ENCODE measurements around the gene TNK1. TPM values are rescaled to one million over a fixed set of nuclear protein-coding genes. Genes with fewer than 3 reads are reported as not detected.

Gene TNK1
- total and polyA plus RNA-seq, 9 of the 15 experiments (the other 6 are each of a cell fraction or from before 2014, with no cell fraction given), result 0.28 to 5.2 (median 2.1) TPM

GRCh38 chr17:7403977-7404736 lies 23.3 kb downstream of the TNK1 start, which contains the start of gene TMEM256 (continued):
- TF ChIP-seq YY1 (IDR thresholded peaks at IDR 0.05; ENCODE audit: borderline replicate concordance in 1 of 3, control insufficient read depth in 1 of 3, extremely low read depth in 1 of 3, insufficient read depth in 3 of 3, insufficient read length in 1 of 3, insufficient replicate concordance in 2 of 3, low read depth in 1 of 3, low read length in 2 of 3) (peak in 2 of 3 experiments; percentile 65 to 89), GABPB1 (CRISPR knock-in tag; IDR thresholded peaks at IDR 0.05) (no peak), HLTF (IDR thresholded peaks at IDR 0.05) (no peak), CBX8 (IDR thresholded peaks at IDR 0.05; ENCODE audit: borderline replicate concordance, extremely low read depth, low read depth, low read length, poor library complexity, severe bottlenecking) (no peak), RBM25 (IDR thresholded peaks at IDR 0.05; ENCODE audit: low read depth, low read length, severe bottlenecking) (peak; percentile 57), ZNF586 (CRISPR knock-in tag; conservative IDR thresholded peaks at IDR 0.05) (no peak), PTTG1 (tag; IDR thresholded peaks at IDR 0.05; ENCODE audit: low read depth) (no peak), KLF10 (CRISPR knock-in tag; IDR thresholded peaks at IDR 0.05) (no peak), RB1 (IDR thresholded peaks at IDR 0.05; ENCODE audit: low read depth) (0 out of 2 replicates have a peak, but pooled peaks have one; percentile 40), PKNOX1 (IDR thresholded peaks at IDR 0.05) (peak; percentile 15; the same call in 1 of the 2 replicates), ATF3 (IDR thresholded peaks at IDR 0.05) (no peak), ATF3 (CRISPR knock-in tag; conservative IDR thresholded peaks at IDR 0.05) (no peak), TFE3 (CRISPR knock-in tag; IDR thresholded peaks at IDR 0.05) (no peak), ZNF212 (CRISPR knock-in tag; IDR thresholded peaks at IDR 0.05) (no peak), GTF2A2 (tag; IDR thresholded peaks at IDR 0.05) (no peak), ZNF316 (IDR thresholded peaks at IDR 0.05) (no peak), IRF2 (CRISPR knock-in tag; IDR thresholded peaks at IDR 0.05) (no peak), UBTF (IDR thresholded peaks at IDR 0.05; ENCODE audit: borderline replicate concordance in 1 of 2, low read depth in 2 of 2, low read length in 2 of 2) (peak; percentile 45 to 88; a peak in 2 of 4 replicates), ZBTB7A (IDR thresholded peaks at IDR 0.05; ENCODE audit: borderline replicate concordance, control insufficient read depth, low read depth, low read length) (peak; percentile 85), IRF9 (tag; IDR thresholded peaks at IDR 0.05) (no peak)
